ENCODE results near the gene KLHDC10. TPM values are rescaled to one million over a fixed set of nuclear protein-coding genes. Genes with fewer than 3 reads are reported as not detected.
"Not testable (repeated sequence)": the region's sequence is repeated elsewhere in the genome, so short reads cannot be mapped to it uniquely, and the experiment has no call there.

Gene KLHDC10
- total and polyA plus RNA-seq, 4 experiments from 2014 or later, result 0.46 to 22.3 (median 11.7) TPM

DNA sequence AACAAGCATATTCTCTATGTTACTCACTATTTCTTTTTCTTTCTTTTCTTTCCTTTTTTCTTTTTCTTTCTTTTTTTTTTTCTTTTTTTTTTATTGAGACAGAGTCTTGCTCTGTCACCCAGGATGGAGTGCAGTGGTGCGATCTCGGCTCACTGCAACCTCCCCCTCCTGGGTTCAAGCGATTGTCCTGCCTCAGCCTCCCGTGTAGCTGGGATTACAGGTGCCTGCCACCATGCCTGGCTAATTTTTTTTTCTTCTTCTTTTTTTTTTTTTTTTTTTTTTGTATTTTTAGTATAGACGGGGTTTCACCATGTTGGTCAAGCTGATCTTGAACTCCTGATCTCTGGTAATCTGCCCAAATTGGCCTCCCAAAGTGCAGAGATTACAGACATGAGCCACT lies 75.8 kb downstream of the KLHDC10 start:
- H3K27ac Mint-ChIP-seq; H3K4me3 ChIP-seq (ENCODE audit: low read length in 2 of 2); H3K27me3 ChIP-seq (ENCODE audit: insufficient read depth, low read length); H3K4me1 Mint-ChIP-seq; H3K9me3 Mint-ChIP-seq; H3K36me3 Mint-ChIP-seq; intact Hi-C loops (cut with micrococcal nuclease); DNase-seq; H3K36me3 ChIP-seq (ENCODE audit: insufficient read depth, low read length); H3K9me3 ChIP-seq (ENCODE audit: control insufficient read depth in 1 of 2, low read length in 2 of 2); H3K4me3 Mint-ChIP-seq; H3K27ac ChIP-seq (ENCODE audit: low read depth, low read length); POLR2A ChIA-PET (ENCODE audit: partially characterized antibody); CTCF ChIA-PET (ENCODE audit: partially characterized antibody); H3K27me3 Mint-ChIP-seq: not testable (repeated sequence)
- H3K4me1 ChIP-seq (ENCODE audit: insufficient read depth, low read length), result peaks cover 11% of the 10 kb centered on the region

- no peak overlapping the region for H3K27ac ChIP-seq (ENCODE audit: low read depth, low read length)
These were observed 76.5 kb downstream of the KLHDC10 start for GRCh38 chr7:130146693-130147405.

GRCh38 chr7:130147710-130148325 lies 77.5 kb downstream of the KLHDC10 start:
- Histone ChIP-seq H3K4me3 (ENCODE audit: low read length in 2 of 2) (no peak overlapping the region), H3K9me3 (ENCODE audit: control insufficient read depth in 1 of 2, low read length in 2 of 2) (no peaks in the 10 kb centered on the region), H3K4me1 (ENCODE audit: insufficient read depth, low read length) (peaks cover 3% of the 10 kb centered on the region), H3K27me3 (ENCODE audit: insufficient read depth, low read length) (no peaks in the 10 kb centered on the region), H3K27ac (ENCODE audit: low read depth, low read length) (no peak overlapping the region), H3K36me3 (ENCODE audit: insufficient read depth, low read length) (no peaks in the 10 kb centered on the region)
- Mint-ChIP-seq H3K4me1 (peaks cover 0 to 1% (median 0%) of the 10 kb centered on the region in 4 donors), H3K27me3 (peaks cover 0 to 2% of the 10 kb centered on the region in 2 donors), H3K9me3 (no peaks in the 10 kb centered on the region), H3K4me3 (no peak overlapping the region), H3K36me3 (no peaks in the 10 kb centered on the region), H3K27ac (peak overlapping the region in 1 of 7 donors; percentile 27)
- ChIA-PET CTCF (ENCODE audit: partially characterized antibody) (no interaction called here), POLR2A (ENCODE audit: partially characterized antibody) (no interaction called here)
- DNase-seq, result no peak
- intact Hi-C loops (cut with micrococcal nuclease), result no loop called here

More at GRCh38 chr7:130146693-130147405, 76.5 kb downstream of the KLHDC10 start:
- Histone ChIP-seq H3K4me1 (ENCODE audit: insufficient read depth, low read length) (peaks cover 7% of the 10 kb centered on the region), H3K9me3 (ENCODE audit: control insufficient read depth in 1 of 2, low read length in 2 of 2) (no peaks in the 10 kb centered on the region), H3K27me3 (ENCODE audit: insufficient read depth, low read length) (no peaks in the 10 kb centered on the region), H3K4me3 (ENCODE audit: low read length in 2 of 2) (no peak overlapping the region), H3K36me3 (ENCODE audit: insufficient read depth, low read length) (no peaks in the 10 kb centered on the region)
- intact Hi-C loops (cut with micrococcal nuclease), result no loop called here
- ChIA-PET CTCF (ENCODE audit: partially characterized antibody) (no interaction called here), POLR2A (ENCODE audit: partially characterized antibody) (no interaction called here)
- Mint-ChIP-seq H3K27me3 (peaks cover 0 to 2% of the 10 kb centered on the region in 2 donors), H3K27ac (no peak overlapping the region), H3K4me1 (peaks cover 0 to 1% (median 0%) of the 10 kb centered on the region in 4 donors), H3K9me3 (no peaks in the 10 kb centered on the region), H3K36me3 (no peaks in the 10 kb centered on the region), H3K4me3 (no peak overlapping the region)
- no peak for DNase-seq

DNA sequence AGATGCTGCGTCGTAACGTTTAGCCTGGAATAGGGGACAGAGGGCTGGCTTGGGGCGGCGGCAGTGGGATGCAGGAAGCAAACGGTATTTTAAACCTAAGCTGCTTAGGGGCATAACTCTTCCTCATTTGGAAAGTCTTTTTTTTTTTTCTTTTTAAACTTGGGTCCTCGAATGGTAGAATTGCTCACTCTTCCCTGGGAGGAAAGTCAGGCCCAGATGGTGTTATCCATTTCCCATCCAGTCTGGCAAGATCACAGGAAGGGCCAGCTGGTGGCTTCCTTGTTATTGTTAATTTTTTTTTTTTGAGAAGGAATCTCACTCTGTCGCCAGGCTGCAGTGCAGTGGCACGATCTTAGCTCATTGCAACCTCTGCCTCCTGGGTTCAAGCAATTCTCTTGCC lies 78.2 kb downstream of the KLHDC10 start:
- no peaks in the 10 kb centered on the region for H3K27me3 ChIP-seq (ENCODE audit: insufficient read depth, low read length)
- Mint-ChIP-seq H3K4me1 (peaks cover 0 to 1% (median 0%) of the 10 kb centered on the region in 4 donors), H3K4me3 (no peak overlapping the region), H3K9me3 (no peaks in the 10 kb centered on the region), H3K36me3 (no peaks in the 10 kb centered on the region), H3K27ac (peak overlapping the region in 1 of 7 donors; percentile 27), H3K27me3 (peaks cover 0 to 2% of the 10 kb centered on the region in 2 donors)
- CTCF ChIA-PET (ENCODE audit: partially characterized antibody), result no interaction called here
- H3K27ac ChIP-seq (ENCODE audit: low read depth, low read length), result no peak overlapping the region
- peaks cover 6% of the 10 kb centered on the region for H3K4me1 ChIP-seq (ENCODE audit: insufficient read depth, low read length)
- no peaks in the 10 kb centered on the region for H3K36me3 ChIP-seq (ENCODE audit: insufficient read depth, low read length)
- POLR2A ChIA-PET (ENCODE audit: partially characterized antibody), result no interaction called here
- H3K9me3 ChIP-seq (ENCODE audit: control insufficient read depth in 1 of 2, low read length in 2 of 2), result no peaks in the 10 kb centered on the region
- DNase-seq, result no peak
- no peak overlapping the region for H3K4me3 ChIP-seq (ENCODE audit: low read length in 2 of 2)
- intact Hi-C loops (cut with micrococcal nuclease), result no loop called here

- no peak overlapping the region for H3K4me3 ChIP-seq (ENCODE audit: low read length in 2 of 2)
- no peaks in the 10 kb centered on the region for H3K9me3 Mint-ChIP-seq
- peak overlapping the region in 1 of 7 donors; percentile 35 for H3K27ac Mint-ChIP-seq
- H3K9me3 ChIP-seq (ENCODE audit: control insufficient read depth in 1 of 2, low read length in 2 of 2), result no peaks in the 10 kb centered on the region
- H3K36me3 ChIP-seq (ENCODE audit: insufficient read depth, low read length), result no peaks in the 10 kb centered on the region
- POLR2A ChIA-PET (ENCODE audit: partially characterized antibody), result no interaction called here
- intact Hi-C loops (cut with micrococcal nuclease), result no loop called here
- peaks cover 0 to 1% (median 0%) of the 10 kb centered on the region in 4 donors for H3K4me1 Mint-ChIP-seq
- no peak overlapping the region for H3K4me3 Mint-ChIP-seq
- no peaks in the 10 kb centered on the region for H3K27me3 ChIP-seq (ENCODE audit: insufficient read depth, low read length)
- H3K27ac ChIP-seq (ENCODE audit: low read depth, low read length), result no peak overlapping the region
- no peaks in the 10 kb centered on the region for H3K36me3 Mint-ChIP-seq
- no peak for DNase-seq
- H3K4me1 ChIP-seq (ENCODE audit: insufficient read depth, low read length), result peaks cover 6% of the 10 kb centered on the region
- peaks cover 0 to 2% of the 10 kb centered on the region in 2 donors for H3K27me3 Mint-ChIP-seq
- CTCF ChIA-PET (ENCODE audit: partially characterized antibody), result interaction anchor here (0.9 kb wide), 1 partner anchor 10 kb away, joined by 3 read pairs; no protein-coding TSS in a partner anchor
These were observed 79.2 kb downstream of the KLHDC10 start for GRCh38 chr7:130149281-130150139.

- intact Hi-C loops (cut with micrococcal nuclease), result no loop called here
- Histone ChIP-seq H3K4me1 (ENCODE audit: insufficient read depth, low read length) (peaks cover 6% of the 10 kb centered on the region), H3K36me3 (ENCODE audit: insufficient read depth, low read length) (no peaks in the 10 kb centered on the region), H3K4me3 (ENCODE audit: low read length in 2 of 2) (no peak overlapping the region), H3K27me3 (ENCODE audit: insufficient read depth, low read length) (no peaks in the 10 kb centered on the region), H3K27ac (ENCODE audit: low read depth, low read length) (no peak overlapping the region), H3K9me3 (ENCODE audit: control insufficient read depth in 1 of 2, low read length in 2 of 2) (no peaks in the 10 kb centered on the region)
- peaks cover 1 to 2% of the 10 kb centered on the region in 2 donors for H3K27me3 Mint-ChIP-seq
- ChIA-PET CTCF (ENCODE audit: partially characterized antibody) (no interaction called here), POLR2A (ENCODE audit: partially characterized antibody) (no interaction called here)
- no peak for DNase-seq
- H3K4me3 Mint-ChIP-seq, result no peak overlapping the region
- H3K9me3 Mint-ChIP-seq, result peaks cover 0 to 3% (median 2%) of the 10 kb centered on the region in 8 donors
- H3K27ac Mint-ChIP-seq, result peak overlapping the region in 3 of 7 donors; percentile 25 to 47 (median 42)
- peaks cover 0 to 1% (median 0%) of the 10 kb centered on the region in 4 donors for H3K4me1 Mint-ChIP-seq
- no peaks in the 10 kb centered on the region for H3K36me3 Mint-ChIP-seq
These were observed 80.3 kb downstream of the KLHDC10 start for GRCh38 chr7:130150587-130150986.
